Prostate gland (tissue), 2 donors: ENCODE data around the gene RNF187. TPM values are rescaled to one million over a fixed set of nuclear protein-coding genes. Genes with fewer than 3 reads are reported as not detected.

Experiments
- DNase-seq: peaks from one replicate; pipeline ENCODE4 v3.0.0-alpha.2; 2019; ENCODE audit warnings: low spot score
- H3K27ac ChIP-seq, 2 donors: fragments of 200-600 bp; sonication (generic); 2 replicates each; pipeline ENCODE4 v1.5.1; 2017 to 2019
- H3K27me3 ChIP-seq: fragments of 200-600 bp; sonication (generic); replicated peaks from 2 replicates; pipeline ENCODE4 v1.5.1; 2019; ENCODE audit not compliant: insufficient read depth
- H3K36me3 ChIP-seq, 2 donors: fragments of 200-600 bp; sonication (generic); 1 replicate in 1 of 2; 2 replicates in 1 of 2; pipeline versions ENCODE4 v1.5.1 to v1.8.1; 2017 to 2019
- H3K4me1 ChIP-seq: fragments of 200-600 bp; sonication (generic); replicated peaks from 2 replicates; pipeline ENCODE4 v1.5.1; 2019
- H3K4me3 ChIP-seq, 2 donors: fragments of 200-600 bp; sonication (generic); 2 replicates each; pipeline ENCODE4 v1.5.1; 2017 to 2019
- H3K9me3 ChIP-seq: fragments of 200-600 bp; sonication (generic); 2 replicates; pipeline ENCODE4 v1.5.1; 2017
- POLR2A ChIP-seq: fragments of 450-650 bp; IDR thresholded peaks from one replicate; pipeline ENCODE4 v1.6.1; 2016; ENCODE audit warnings: antibody characterized with exemption, mild to moderate bottlenecking
- POLR2AphosphoS5 ChIP-seq: sonication (generic); formaldehyde crosslinking; IDR thresholded peaks from one replicate; pipeline ENCODE4 v1.6.1; 2017; ENCODE audit warnings: antibody characterized with exemption
- WGBS: methylation state at CpG from one replicate; pipeline ENCODE4 v1.1.5; 2018; 5-methylcytosine and 5-hydroxymethylcytosine counted together
- intact Hi-C: fragments of 100-400 bp; cut with DNase I; formaldehyde crosslinking; loops from one replicate; pipeline ENCODE4 v1.14.2; 2022
- total RNA-seq, 2 donors: library from RNA; depleted of rRNA; stranded (reverse); fragments of >200 nt; gene quantifications; one replicate each; pipeline ENCODE4 v1.1.0, GENCODE V29; 2016
- TF ChIP-seq, protein P1 (sequence below), 4 experiments: fragments of 200-600 bp in 2 of 4; fragments of 450-650 bp in 2 of 4; sonication (generic) in 2 of 4; IDR thresholded peaks; 1 replicate in 3 of 4; 2 replicates in 1 of 4; pipeline ENCODE4 v1.5.1; 2016 to 2019; ENCODE audit warnings: antibody characterized with exemption in 4 of 4, mild to moderate bottlenecking in 2 of 4, moderate library complexity in 2 of 4

RNF187 gene
- total RNA-seq, 2 donors from 2014 or later, result 83.7 to 130 TPM

DNA sequence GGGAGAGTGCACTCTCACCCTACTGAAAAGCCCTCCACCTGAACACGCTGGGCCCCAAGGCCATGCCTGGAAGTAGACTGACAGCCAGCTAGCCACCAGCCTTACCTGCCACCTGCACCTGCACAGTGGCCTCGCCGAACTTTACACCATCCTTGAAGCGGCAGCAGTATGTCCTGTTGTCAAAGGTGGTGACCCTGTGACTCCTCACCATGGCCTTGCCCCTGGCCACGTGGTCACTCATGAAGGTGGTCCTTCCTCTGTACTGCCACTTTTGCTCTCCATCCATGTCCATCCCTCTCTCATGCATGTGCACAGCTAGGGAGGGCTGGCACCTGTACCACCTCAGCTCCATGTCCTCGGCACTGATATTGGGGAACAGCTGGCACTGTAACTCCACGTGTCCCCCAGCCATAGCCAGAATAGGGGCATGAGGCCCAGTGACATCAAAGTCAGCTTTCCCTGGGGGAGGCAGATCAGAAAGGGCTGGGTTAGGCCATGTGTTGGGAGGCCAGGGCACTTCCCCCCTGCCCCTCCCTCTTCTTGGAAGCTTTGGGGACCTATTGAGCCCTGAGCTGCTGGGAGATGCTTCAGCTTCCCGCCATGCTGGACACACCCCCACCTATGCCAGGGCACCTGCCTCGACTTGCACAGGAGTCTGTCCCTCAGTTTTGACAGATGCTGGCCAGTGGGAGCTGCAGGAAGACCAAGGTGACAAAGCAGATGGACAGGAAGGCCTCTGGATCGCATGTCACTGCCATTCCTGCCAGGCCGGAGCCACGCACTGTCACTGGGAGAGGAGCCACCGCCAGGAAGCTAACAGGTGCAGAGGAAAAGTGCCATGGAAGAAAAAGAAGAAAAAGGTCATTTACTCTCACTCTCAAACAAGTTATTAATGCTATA lies 24.6 kb downstream of the RNF187 start:
- H3K9me3 ChIP-seq, result no peaks in the 10 kb centered on the region
- intact Hi-C loops, result no loop called here
- no peak overlapping the region for H3K4me3 ChIP-seq
- H3K36me3 ChIP-seq, result no peaks in the 10 kb centered on the region
- no peak overlapping the region for H3K27ac ChIP-seq
- no peak for TF ChIP-seq POLR2AphosphoS5
- TF ChIP-seq, protein P1, sequence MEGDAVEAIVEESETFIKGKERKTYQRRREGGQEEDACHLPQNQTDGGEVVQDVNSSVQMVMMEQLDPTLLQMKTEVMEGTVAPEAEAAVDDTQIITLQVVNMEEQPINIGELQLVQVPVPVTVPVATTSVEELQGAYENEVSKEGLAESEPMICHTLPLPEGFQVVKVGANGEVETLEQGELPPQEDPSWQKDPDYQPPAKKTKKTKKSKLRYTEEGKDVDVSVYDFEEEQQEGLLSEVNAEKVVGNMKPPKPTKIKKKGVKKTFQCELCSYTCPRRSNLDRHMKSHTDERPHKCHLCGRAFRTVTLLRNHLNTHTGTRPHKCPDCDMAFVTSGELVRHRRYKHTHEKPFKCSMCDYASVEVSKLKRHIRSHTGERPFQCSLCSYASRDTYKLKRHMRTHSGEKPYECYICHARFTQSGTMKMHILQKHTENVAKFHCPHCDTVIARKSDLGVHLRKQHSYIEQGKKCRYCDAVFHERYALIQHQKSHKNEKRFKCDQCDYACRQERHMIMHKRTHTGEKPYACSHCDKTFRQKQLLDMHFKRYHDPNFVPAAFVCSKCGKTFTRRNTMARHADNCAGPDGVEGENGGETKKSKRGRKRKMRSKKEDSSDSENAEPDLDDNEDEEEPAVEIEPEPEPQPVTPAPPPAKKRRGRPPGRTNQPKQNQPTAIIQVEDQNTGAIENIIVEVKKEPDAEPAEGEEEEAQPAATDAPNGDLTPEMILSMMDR (IDR thresholded peaks at IDR 0.05), result no peak
- TF ChIP-seq POLR2A, result no peak
- no peak for DNase-seq
- no peaks in the 10 kb centered on the region for H3K27me3 ChIP-seq
- 79% methylated on average over 12 of the region's 13 CpGs for WGBS
- H3K4me1 ChIP-seq, result no peaks in the 10 kb centered on the region

DNA sequence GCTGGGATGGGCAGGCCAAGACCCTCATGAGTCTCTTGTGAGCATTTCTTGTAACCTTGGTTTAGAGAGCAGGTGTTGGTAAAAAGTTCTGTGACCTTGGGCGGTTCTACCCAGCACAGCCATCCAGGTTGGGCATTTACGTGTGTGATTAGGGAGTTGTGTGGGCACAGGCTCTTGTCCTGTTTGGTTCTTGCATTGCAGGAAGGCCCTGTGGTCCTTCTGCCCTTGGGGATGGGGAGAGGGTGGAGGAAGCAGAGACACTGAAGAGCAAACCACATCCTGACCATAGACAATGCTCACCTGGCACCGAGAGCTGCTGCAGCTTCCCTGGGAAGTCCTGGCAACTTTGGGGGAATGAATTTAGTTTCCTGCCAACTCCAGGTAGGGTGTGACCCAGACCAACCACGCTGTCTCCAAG lies 25.6 kb downstream of the RNF187 start:
- Histone ChIP-seq H3K4me3 (no peak overlapping the region), H3K27me3 (no peaks in the 10 kb centered on the region), H3K27ac (no peak overlapping the region), H3K36me3 (no peaks in the 10 kb centered on the region), H3K9me3 (no peaks in the 10 kb centered on the region), H3K4me1 (no peaks in the 10 kb centered on the region)
- intact Hi-C loops, result no loop called here
- DNase-seq, result no peak
- 67% methylated on average over 4 of the region's 4 CpGs for WGBS
- TF ChIP-seq POLR2A, result no peak
- no peak for TF ChIP-seq POLR2AphosphoS5
- TF ChIP-seq, protein P1 (IDR thresholded peaks at IDR 0.05), result no peak

DNA sequence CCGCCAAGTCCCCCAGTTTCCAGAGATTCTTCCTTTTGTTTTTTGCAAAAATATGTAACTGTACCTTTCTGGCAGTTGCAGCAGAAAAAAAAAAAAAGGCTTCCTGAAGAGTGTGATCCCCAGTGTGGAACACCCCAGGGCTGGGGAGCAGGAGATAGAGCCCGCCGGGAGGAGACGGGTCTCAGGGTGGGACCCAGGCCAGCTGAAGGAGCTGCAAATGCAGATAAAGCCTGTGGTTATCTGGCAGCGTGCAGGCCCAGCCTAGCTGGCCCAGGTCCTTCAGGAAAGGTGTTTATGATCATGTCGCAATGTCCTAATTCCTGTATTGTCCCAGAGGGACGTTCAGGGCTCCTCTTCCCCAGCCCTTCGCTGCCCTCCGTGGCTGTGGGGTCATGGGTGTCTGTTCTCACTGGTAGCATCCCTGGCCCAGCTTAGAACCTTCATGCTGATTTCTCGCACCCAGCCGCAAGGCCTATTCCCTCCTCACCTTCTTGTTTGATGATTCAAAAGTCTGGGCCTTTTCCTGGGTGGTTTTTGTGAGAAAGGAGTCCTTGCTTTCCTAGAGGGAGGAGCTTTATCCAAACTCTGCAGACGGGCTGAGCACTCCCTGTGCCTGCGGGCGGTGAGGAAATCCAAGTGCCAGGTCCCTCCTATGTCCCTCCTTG lies 26.2 kb downstream of the RNF187 start:
- no peak overlapping the region for H3K4me3 ChIP-seq
- intact Hi-C loops, result no loop called here
- no peak for DNase-seq
- TF ChIP-seq, protein P1 (IDR thresholded peaks at IDR 0.05), result no peak
- TF ChIP-seq POLR2A, result no peak
- TF ChIP-seq POLR2AphosphoS5, result no peak
- no peak overlapping the region for H3K27ac ChIP-seq
- H3K4me1 ChIP-seq, result no peaks in the 10 kb centered on the region
- no peaks in the 10 kb centered on the region for H3K9me3 ChIP-seq
- 53% methylated on average over 13 of the region's 14 CpGs for WGBS
- H3K36me3 ChIP-seq, result no peaks in the 10 kb centered on the region
- peaks cover 3% of the 10 kb centered on the region for H3K27me3 ChIP-seq

DNA sequence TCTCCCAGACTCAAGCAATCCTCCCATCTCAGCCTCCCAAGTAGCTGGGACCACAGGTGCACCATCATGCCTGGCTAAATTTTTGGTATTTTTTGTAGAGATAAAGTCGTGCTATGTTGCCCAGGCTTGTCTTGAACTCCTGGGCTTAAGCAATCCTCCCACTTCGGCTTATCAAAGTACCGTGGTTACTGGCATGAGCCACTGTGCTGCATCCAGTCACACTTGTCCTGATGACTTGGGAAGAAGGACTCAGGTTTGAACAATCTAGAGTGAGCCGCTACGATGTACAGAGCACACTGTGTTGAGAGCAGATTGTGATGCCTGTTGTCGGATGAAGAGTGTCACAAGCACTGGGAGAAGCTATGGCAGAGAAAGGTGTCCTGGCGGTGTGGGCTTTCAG lies 27.2 kb downstream of the RNF187 start:
- H3K4me1 ChIP-seq, result no peaks in the 10 kb centered on the region
- H3K27me3 ChIP-seq, result peaks cover 3% of the 10 kb centered on the region
- TF ChIP-seq POLR2A, result no peak
- TF ChIP-seq, protein P1 (IDR thresholded peaks at IDR 0.05), result no peak
- TF ChIP-seq POLR2AphosphoS5, result no peak
- H3K27ac ChIP-seq, result no peak overlapping the region
- intact Hi-C loops, result no loop called here
- H3K36me3 ChIP-seq, result no peaks in the 10 kb centered on the region
- no peak overlapping the region for H3K4me3 ChIP-seq
- H3K9me3 ChIP-seq, result no peaks in the 10 kb centered on the region
- WGBS, result 79% methylated on average over 7 of the region's 7 CpGs
- no peak for DNase-seq
